ENCODE results near the gene BTBD18.

Gene BTBD18, protein sequence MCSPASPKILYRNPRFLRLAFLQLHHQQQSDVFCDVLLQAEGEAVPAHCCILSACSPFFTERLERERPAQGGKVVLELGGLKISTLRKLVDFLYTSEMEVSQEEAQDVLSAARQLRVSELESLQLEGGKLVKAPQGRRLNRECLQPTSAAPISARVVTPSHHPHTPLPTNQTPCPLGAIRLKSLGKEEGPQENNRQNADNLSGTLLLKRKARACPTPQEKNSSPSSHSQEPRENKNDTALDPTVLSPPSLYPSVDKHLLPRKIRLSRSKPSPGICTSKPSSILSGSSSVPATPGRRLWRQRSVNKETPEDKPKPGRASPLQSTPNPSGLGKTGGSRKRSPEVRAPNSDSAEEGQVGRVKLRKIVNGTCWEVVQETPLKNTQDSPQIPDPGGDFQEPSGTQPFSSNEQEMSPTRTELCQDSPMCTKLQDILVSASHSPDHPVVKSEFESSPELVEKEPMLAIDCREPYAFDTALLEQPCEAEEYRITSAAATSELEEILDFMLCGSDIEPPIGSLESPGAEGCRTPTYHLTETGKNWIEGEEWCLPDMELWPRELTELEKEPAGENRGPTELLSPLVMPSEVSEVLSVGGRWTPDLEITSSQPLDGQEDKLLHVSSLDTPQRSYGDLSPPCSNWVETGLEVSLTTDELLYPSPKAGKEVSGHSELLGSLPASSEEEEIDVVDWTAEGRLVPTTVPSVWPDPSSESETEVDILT

DNA sequence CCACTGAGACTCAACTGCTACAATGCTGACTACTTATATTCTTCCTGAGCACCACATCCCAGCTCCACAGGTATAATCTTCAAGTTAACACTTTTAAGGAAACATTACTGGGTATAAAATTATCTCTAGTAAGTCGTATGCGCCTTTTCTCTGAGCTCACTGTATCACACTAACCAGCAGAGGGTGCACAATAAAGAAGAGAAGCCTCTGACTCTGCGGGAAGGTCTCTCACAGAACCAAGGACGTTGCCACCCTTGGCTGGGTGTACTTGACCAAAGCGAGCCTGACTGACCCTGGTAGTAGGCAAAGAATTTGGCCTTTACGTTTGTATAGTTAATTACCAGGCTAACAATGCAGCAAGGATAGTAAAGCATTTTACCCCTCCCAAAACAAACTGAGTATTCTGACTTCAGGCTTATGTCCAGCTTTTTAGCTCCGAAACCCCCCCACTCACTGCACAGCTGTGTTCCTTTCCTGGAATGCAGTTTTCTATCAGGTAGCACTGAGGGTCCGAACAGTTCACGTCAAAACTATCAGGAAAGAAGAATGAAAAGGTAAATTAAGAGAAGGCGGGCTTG is at the start of gene BTBD18:
BTBD18 (minus strand) TSS at position 144 of the 578 bp plus-strand sequence. CDS start 631 bp downstream, outside the sequence.
- DNase-seq, result peak in 1 of 2 experiments; percentile 24

DNA sequence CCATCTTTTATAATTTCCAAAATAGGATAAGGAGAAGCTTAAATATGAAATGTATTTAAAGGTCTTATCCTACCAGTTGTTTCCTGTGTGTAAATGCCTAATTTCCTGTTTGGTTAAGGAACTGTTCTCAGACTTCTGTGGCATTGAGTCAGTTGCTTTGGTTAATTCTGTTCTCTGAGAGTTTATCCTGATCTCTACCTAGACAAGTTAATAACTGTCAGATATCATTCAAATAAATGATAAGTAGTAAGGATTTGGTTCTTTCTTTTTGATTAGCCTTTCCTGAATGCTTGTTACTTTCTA is 49.5 kb upstream of the BTBD18 start:
- no peak for DNase-seq

GRCh38 chr11:57800444-57801182 is 49.0 kb upstream of the BTBD18 start:
- DNase-seq, result peak; percentile 51 to 65

DNA sequence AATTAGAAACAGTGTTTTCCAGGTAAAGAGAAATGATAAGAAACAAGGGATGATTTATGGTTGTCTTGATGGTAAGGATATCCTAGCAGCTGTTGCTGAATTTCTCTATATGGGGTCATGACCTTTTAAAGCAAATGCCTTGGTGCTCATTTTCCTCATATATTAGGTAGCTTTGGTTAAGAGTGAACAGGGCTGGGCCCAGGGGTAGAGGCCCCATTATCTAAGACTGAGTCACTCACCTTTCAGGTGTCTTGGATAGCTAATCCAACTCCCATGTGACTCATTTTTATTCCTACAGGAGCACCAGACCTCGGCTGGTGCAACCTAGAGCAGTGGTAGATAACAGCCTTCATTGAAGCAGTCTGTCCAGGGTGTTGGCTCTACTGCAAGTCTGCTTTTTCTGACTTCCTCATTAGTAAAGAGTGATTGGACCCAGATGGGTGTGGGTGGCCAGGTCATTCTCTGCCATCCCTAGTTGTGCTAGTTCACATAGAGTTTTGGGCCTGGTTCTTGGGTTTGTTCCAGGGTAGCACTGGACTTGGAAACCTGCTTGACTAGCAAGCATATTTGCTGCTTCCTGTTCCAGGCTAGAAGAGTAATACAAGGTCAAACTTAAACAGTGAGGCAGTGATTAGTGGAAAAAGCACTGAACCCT is 47.4 kb upstream of the BTBD18 start:
- no peak for DNase-seq

GRCh38 chr11:57793351-57794115 is 41.9 kb upstream of the BTBD18 start:
- no peak for DNase-seq

GRCh38 chr11:57792870-57793269 is 41.3 kb upstream of the BTBD18 start:
- DNase-seq, result no peak

DNA sequence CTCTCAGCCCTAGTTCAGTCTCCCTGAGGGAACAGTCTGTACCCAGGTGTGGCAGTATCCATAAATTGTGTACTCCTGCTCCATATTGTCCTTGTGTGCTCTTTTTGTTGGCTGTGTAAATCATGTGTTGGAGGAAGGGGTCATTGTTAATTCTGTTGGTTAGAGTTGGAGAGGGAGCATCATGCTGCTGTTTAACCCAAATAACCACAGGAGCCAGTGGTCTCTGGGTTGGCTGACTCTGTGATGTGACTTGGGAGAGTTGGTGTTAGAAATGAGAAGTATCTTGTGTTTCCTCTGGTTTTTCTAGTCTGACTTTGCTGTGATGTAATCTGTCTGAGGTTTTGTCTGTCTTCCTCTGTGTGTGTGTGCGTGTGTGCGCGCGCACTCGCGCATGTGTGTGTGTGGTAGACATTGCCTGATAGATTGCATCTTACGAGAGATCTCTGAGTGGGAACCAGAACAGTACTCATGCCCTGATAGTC is 40.5 kb upstream of the BTBD18 start:
- DNase-seq, result no peak

DNA sequence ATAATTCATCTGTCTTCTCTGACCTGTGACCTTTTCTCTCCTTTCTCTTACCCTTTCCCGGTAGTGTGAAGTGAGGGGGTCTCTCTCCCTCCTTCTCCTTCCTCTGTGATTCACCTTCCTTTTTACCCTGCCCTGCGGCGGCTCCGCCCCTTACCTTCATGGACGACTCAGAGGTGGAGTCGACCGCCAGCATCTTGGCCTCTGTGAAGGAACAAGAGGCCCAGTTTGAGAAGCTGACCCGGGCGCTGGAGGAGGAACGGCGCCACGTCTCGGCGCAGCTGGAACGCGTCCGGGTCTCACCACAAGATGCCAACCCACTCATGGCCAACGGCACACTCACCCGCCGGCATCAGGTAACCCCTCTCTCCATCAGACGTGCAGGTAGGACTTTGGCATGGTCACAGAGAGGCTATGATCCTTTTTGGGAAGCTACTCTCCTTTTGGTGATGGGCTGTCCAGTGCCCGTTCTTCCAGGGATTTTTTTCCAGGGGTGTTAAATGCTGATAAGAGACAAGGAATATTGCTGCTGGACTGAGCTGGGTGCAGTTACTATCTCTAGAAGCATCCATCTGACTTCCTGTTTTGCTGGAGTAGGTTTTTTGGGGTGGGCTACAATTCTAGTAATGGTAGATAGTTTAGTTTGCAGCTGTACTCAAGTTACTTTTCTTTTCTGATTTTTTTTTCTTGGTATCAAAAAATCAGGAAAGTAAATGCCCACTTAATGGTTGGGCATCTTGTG is 39.9 kb upstream of the BTBD18 start:
- no peak for DNase-seq

DNA sequence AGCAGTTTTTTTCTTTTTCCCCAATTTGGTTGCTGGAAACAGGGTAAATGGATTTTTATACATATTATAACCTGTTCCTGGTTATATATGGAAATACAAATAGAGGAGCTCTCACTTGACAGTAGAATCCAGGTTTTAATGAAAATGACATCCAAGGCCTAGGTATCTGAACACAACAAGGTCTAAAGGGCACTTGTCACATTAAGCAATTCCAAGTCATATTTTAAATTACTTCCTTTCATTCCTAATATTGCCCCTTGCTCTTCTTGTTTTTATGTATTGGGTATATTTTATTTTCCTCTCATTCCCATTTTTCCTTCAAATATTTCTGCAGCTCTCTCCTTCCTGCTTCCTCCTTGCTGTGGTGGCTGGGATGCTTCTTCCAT is 37.1 kb upstream of the BTBD18 start:
- DNase-seq, result no peak

GRCh38 chr11:57787920-57788702 is 36.5 kb upstream of the BTBD18 start:
- DNase-seq, result no peak

GRCh38 chr11:57787006-57787604 is 35.5 kb upstream of the BTBD18 start:
- DNase-seq, result no peak

DNA sequence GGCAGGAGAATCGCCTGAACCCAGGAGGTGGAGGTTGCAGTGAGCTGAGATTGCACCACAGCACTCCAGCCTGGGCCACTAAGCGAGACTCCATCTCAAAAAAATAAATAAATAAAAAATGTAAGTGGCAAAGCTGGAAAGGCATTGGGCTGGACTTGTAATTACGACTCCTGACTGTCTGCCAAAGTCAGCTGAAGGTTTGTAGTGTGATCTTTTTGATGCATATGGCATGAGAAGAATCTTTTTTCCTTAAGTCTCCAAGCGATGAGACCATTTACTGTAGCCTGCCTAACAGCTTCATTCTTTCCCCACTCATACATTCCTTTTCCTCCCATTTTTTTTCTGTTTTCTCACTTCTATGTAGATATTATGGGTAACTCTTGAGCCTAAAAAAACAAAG is 34.8 kb upstream of the BTBD18 start:
- peak in 1 of 2 experiments; percentile 7 for DNase-seq

GRCh38 chr11:57785072-57785471 is 33.5 kb upstream of the BTBD18 start:
- DNase-seq, result no peak

- DNase-seq, result no peak
Measured at GRCh38 chr11:57781529-57781943, 29.9 kb upstream of the BTBD18 start.

- DNase-seq, result no peak
Measured at GRCh38 chr11:57779276-57779675, 27.7 kb upstream of the BTBD18 start.

GRCh38 chr11:57778318-57779037 is 26.9 kb upstream of the BTBD18 start:
- DNase-seq, result peak; percentile 41 to 48

GRCh38 chr11:57777969-57778317 is 26.3 kb upstream of the BTBD18 start:
- no peak for DNase-seq

- DNase-seq, result no peak
Measured at GRCh38 chr11:57776577-57777210, 25.1 kb upstream of the BTBD18 start.

DNA sequence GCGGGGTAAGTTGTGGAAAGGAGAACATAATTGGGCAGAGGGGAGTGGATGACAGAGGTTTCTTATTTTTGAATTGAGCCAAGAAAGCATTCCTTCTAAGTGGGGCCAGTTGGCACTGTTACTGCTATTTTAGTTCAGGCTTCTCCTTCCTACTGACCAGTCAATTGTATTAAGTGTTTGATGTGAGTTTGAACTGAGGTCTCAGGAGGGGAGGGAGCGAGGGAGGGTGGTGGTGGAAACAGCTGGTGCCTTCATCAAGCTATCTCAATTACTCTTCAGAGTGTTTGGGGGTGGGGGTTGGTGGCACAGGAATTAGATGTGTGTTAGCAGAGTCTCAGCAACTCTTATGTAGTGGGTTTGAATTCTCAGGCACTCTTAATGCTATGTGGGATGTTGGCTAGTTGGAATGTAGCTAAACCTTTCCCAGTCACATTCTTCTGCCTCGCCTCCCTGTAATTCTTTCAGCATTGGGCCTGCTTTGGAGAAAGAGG is 24.5 kb upstream of the BTBD18 start:
- no peak for DNase-seq
